Left kidney (tissue), 8 donors: ENCODE data around the gene GPR83. TPM values are rescaled to one million over a fixed set of nuclear protein-coding genes. Genes with fewer than 3 reads are reported as not detected.
A peak's percentile ranks its signal among the peaks of the same experiment; 100 is the strongest.
"Not testable (repeated sequence)": the region's sequence is repeated elsewhere in the genome, so short reads cannot be mapped to it uniquely, and the experiment has no call there.

Source experiments
- DNase-seq: peaks from one replicate; pipeline ENCODE4 v3.0.0-alpha.2; 2013
- long read RNA-seq, 8 donors: transcript quantifications; one replicate each; lab custom pipeline, GENCODE V29; 2026
- polyA plus RNA-seq: library from polyadenylated mRNA; unstranded; fragments of 120-200 nt; gene quantifications from one replicate; pipeline ENCODE4 v1.2.1, GENCODE V29; 2013; ENCODE audit not compliant: insufficient read length

Gene GPR83
- polyA plus RNA-seq: 0.75 TPM
- long read RNA-seq, donor 1: 0 reads
- long read RNA-seq, donor 2, full-length matches to known transcripts: 1 of 1 reads
- long read RNA-seq, donor 2, partial matches to known transcripts: 0 of 1 reads
- long read RNA-seq, donor 2, other reads (novel, unspliced or antisense): 0 of 1 reads
- long read RNA-seq, donor 3: 0 reads
- long read RNA-seq, donor 4: 0 reads
- long read RNA-seq, donor 5, full-length matches to known transcripts: 1 of 1 reads
- long read RNA-seq, donor 5, partial matches to known transcripts: 0 of 1 reads
- long read RNA-seq, donor 5, other reads (novel, unspliced or antisense): 0 of 1 reads
- long read RNA-seq, donor 6: 0 reads
- long read RNA-seq, donor 7: 0 reads
- long read RNA-seq, donor 8: 0 reads

DNA sequence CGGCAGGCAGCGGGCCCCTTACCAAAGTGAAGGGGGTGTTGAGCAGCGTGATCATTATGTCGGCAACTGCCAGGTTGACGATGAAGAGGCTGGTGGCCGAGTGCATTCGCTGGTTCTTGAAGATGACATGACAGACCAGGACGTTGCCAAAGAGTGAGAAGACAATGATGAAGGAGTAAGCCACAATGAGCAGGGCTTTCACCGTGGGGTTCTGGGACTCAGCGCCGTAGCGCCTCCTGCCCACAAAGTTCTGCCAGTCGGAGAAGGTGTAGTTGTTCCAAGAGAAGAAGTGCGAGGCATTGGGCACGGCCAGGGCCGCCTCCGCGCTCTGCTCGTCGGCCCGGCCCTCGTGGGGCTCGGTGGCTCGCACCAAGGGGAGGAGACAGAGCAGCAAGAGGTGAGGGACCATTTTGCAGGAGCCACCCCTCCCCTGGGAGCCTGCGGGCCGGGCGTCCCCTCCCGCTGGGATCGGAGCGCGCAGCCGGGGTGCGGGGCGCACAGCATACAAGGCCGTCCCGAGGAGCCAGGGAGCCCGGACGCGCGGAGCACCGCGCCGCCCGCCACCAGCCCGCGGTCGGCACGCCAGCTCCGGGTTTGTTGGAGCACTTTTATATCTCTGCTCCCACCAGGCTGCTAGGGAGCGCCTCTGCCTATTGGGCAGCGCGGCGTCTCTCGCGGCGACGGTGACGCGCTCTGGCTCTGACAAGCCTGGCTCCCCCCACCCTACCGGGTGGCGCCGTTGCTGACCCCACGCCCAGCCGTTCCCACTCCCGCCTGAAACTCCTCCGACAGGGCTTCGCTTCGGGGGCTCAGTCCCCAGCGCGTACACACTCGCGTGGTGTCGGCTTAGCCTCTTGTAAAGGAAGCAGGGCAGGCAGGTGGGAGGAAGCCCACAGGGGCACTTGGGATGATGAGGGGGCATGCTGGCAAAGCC lies at the start of gene GPR83:
Gene GPR83 (minus strand): TSS at position 581 of the 934 bp plus-strand sequence. CDS start 172 bp downstream, at position 409.
- peak; percentile 49 for DNase-seq

DNA sequence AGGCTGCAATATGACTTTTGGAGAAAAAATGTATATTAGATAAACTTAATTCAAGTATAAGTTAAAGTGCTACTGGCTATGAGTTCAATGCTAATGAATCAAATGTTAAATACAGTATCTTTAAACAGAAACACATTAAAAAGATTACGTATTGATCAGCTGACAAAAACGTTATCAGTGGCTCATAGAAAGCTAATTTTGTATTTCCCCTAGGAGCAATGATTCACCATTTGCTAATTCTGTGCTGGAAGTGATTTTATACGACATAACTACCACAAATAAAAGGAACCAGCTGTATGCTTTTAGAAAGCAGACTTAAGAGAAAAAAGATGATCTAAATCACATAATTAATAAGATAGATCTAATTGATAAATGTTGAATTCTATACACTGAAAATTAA lies 48.8 kb upstream of the GPR83 start:
- no peak for DNase-seq

GRCh38 chr11:94449437-94449836 lies 48.2 kb upstream of the GPR83 start:
- DNase-seq: no peak

- DNase-seq: no peak
Observed at GRCh38 chr11:94449029-94449428, 47.8 kb upstream of the GPR83 start.

DNA sequence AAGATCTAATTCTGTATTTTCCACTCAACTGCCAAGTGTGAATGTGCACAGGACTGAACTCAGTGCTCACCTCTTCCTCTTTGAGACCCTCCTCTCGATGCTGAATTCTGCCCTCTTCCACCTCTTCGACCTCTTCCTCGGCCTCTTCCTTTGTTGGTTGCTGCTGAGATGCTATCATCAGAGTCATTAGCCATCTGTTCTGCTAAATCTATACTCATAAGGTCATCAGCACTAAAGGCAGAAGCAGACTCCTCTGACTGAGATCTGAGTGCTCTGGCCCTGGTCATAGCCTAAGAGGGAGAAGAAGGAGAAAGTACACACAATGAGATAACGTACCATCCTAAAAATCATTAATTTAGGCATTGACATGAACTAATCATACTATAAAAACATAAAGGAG lies 45.9 kb upstream of the GPR83 start:
- no peak for DNase-seq

DNA sequence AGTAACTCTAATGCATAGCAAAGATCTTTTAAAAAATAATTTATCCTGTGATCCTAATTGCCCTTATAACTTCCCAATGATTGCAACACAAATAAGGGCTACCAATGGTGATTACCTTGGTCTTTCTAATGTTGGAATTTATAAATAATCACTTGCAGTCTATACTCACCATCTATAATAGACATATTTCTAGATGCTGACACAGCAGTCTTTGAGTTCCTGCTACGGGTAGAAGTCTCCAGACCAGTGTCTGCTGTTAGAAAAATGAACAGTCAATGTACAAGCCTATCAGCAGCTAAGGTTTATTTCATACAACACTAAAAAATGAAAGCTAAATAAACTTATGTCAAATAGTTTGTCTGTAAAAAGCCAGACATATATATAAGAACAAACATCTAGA lies 44.4 kb upstream of the GPR83 start:
- no peak for DNase-seq

DNA sequence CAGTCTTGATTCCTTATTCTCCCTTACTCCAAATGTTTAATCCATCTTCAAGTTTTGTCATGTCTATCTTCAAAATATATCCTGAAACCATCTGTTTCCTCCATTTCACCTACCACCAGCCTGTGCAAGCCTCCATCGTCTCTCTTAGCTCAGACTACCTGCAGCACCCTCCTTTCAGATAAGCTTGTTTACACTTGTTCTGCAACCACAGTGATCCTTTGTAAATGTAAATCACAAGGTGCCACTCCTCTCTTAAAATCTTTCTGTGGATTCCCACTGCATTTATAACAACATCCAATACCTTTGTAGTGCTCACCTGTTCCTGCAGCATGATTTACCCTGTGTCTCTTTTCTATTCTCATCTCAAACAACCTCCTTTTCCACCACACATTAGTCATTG lies 31.8 kb upstream of the GPR83 start:
- no peak for DNase-seq

DNA sequence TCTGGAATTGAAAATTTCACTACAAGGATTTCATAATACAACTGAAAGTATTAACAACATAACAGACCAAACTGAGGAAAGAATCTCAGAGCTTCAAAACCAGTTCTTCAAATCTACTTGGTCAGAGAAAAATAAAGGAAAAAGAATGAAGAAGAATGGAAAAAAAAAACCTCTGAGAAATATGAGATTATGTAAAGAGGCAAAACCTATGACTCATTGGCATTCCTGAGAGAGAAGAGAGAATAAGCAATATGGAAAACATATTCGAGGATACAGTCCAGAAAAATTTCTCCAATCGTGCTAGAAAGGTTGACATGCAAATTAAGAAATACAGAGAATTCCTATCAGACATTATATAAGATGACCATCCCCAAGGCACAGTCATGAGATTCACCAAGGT lies 23.4 kb upstream of the GPR83 start:
- no peak for DNase-seq

GRCh38 chr11:94424011-94424410 lies 22.8 kb upstream of the GPR83 start:
- DNase-seq: no peak

GRCh38 chr11:94423507-94423906 lies 22.3 kb upstream of the GPR83 start:
- DNase-seq: peak; percentile 62

DNA sequence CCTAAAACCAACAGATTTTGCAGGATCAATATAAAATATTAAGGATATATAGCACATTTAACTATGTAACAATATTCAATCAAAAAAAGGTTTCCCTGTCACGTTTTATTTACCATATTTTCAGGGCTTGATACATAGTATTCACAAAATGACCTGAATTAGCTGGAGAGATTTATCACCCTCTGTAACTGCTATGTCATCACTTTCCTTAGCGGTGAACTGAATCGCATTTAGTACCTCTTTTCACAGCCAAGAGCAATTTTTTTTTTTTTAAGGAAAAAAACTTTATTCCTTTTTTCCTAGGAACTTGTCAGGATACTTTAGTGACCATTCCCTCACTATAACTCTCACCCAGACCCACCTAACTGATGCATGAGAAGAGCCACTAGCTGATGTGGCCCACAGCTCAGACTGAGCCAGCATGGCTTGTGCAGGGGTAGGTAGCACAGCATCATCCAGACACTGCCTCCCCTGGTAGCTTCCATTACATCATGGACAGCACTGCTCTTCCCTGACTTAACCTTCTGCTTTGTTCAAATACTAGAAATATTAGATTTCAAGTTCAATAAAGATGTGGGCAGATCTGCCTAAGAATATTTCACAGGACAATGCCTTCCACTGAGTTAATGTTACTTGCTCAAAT lies 17.0 kb upstream of the GPR83 start:
- no peak for DNase-seq

DNA sequence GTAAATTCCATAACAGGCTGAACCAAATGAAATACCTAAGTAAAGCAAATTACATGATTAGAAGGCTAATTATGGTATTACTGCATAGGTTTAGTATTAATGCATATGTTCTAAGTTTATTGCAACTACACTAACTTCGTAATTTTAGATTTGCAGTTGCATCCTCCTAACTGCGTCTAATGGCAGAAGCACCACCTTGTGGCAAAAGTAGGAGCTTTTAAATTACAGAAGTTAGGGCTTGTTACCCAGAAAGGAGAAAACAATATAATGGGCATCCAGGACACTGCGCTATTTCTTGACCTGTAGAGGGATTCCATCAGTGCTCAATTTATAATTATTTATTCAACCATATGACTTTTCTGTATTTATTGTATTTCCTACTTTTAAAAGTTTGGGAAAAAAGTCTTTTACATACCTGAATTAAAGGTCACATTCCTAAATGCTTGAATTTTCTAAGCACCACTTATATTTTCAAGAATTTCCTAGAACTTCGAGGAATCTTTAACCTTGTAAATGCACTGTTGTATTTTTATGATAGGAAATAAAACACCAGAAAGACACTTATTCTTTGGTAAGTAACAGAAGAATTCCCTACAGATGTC lies 16.3 kb upstream of the GPR83 start:
- DNase-seq: no peak

- no peak for DNase-seq
Observed at GRCh38 chr11:94405062-94405833, 4.0 kb upstream of the GPR83 start.

DNA sequence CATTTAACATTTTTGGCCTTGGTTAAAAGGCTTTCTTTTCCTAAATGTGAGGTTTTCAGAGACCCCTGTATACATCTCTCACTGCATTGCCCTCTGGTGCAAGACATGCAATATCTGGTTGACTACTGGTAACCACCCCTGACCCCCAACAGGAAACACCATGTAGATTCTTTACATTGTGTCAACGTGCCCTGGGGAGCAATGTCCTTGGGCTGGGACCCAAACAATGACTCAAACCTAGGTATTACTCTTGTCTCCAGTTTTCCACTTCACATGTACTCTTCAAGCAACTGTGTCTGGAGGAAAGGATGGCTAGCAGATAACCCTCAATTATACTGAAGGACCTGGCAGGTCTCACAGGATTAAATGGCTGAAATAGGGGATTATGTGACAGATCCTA lies 1.1 kb upstream of the GPR83 start:
- DNase-seq: no peak

DNA sequence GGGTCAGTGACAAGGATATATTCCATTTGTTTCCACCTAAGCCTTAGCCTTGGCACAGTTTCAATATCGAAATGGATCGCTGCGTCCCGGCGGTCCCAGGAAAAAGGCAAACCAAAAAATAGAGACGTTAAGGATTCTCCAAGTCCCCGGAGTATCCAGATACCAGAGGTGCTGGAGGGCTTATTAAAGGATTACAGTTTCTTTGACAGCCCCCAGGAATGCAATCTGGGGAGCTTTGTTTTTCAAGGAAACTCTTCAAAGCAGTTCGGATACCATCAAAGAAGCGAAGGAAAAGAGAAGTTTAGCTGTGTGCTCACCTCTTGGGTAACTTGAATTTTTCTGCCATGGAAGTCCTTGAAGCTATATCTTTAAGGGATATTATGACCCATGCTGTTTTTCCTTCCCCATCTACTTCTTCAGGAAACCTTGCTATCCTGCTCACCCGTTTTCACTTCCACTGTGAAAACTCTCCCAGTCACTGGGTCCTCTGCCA lies 600 bp upstream of the GPR83 start:
- no peak for DNase-seq

DNA sequence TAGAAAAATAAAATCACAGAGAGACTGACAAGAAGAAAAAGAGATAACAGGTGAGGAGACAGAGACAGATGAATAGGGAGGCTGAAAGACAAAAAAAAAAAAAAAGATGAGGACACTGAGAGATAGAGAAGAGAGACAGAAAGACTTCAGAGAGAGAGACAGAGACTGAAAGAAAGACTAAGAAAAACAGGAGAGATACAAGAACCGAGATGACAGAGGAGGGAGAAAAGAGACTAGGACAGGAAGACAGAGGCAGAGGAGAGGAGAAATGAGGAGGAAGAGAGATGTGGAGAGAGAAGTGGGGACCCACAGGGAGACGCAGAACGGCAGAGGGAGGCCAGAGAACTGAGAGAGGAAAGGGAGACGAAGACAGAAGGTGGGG lies 771 bp downstream of the GPR83 start:
- no peak for DNase-seq

DNA sequence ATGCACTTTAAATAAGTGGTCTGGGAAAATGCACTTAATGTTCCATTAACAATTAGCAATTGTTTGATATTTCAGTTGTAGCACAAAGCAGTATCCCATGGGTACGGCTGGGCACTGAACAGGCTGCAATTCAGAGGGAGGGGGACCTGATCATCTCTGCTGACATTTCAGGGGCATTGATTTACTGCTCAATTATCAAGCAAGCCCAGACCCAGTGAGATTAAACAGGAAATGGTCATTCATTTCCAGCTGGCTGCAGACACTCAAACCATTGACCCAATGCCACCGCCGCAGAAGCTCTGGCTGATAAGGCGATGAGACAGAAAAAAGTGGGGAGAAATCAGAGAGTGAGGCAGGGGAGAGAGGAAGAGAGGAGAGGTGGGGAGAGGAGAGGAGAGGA lies 1.2 kb downstream of the GPR83 start:
- no peak for DNase-seq

GRCh38 chr11:94398101-94398500 lies 3.1 kb downstream of the GPR83 start:
- no peak for DNase-seq

DNA sequence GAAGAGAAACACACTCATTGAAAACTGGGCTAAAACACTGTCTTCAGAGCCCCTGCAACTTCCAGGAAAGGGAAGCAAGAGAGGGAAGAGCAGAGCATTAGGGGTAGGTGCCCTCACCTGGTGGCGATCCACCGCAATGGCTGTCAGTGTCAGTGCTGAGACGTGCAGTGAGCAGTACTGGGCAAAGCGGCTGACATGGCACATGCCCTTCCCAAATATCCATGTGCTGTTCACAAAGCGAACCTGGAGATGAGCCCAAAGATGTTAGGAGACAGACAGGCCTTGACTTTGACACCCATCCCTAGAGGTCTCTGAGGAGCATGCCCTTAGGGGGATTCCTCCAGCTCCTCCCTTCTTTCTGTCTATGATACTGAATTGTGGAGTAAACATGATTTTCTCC lies 4.9 kb downstream of the GPR83 start:
- DNase-seq: no peak

DNA sequence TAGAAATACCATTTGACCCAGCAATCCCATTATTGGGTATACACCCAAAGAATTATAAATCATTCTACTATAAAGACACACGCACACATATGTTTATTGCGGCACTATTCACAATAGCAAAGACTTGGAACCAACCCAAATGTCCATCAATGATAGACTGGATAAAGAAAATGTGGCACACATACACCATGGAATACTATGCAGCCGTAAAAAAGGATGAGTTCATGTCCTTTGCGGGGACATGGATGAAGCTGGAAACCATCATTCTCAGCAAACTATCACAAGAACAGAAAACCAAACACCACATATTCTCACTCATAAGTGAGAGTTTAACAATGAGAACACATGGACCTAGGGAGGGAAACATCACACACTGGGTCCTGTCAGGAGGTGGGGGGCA lies 9.3 kb downstream of the GPR83 start:
- DNase-seq: not testable (repeated sequence)

DNA sequence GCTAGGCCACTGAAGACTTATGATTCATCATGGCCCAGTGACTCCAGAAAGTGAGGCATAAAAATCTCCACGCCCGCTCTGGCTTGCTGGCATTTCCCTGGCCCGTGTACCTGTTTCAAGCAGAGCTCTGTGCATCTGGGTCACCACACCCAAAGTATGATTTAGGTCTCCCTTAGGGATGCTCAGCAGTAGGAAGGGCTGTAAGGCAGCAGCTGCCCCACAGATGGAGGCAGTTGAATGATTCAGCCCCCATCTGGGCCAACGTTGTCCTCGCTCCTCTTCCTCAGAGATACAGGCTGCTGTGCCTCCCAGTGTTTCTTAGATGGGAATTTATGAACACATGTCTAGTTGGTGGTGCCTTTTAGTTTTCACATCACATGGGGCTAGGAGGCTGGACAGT lies 21.6 kb downstream of the GPR83 start:
- DNase-seq: no peak
